Dermis microvascular lymphatic vessel endothelial cell (primary cell): ENCODE data around the gene LRRC51. TPM values are rescaled to one million over a fixed set of nuclear protein-coding genes. Genes with fewer than 3 reads are reported as not detected.

ENCODE experiments used
- DNase-seq, 2 donors: peaks; one replicate each; pipeline versions ENCODE4 v3.0.0 to v3.0.0-alpha.2; 2010; ENCODE audit warnings: low read depth in 2 of 2
- total RNA-seq: library from RNA; depleted of rRNA; stranded (reverse); fragments of >200 nt; gene quantifications from 2 replicates; pipeline ENCODE4 v1.2.1, GENCODE V29; 2014

LRRC51 gene, protein sequence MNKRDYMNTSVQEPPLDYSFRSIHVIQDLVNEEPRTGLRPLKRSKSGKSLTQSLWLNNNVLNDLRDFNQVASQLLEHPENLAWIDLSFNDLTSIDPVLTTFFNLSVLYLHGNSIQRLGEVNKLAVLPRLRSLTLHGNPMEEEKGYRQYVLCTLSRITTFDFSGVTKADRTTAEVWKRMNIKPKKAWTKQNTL
- total RNA-seq = 3.2 and 4.2 TPM in 2 replicates

DNA sequence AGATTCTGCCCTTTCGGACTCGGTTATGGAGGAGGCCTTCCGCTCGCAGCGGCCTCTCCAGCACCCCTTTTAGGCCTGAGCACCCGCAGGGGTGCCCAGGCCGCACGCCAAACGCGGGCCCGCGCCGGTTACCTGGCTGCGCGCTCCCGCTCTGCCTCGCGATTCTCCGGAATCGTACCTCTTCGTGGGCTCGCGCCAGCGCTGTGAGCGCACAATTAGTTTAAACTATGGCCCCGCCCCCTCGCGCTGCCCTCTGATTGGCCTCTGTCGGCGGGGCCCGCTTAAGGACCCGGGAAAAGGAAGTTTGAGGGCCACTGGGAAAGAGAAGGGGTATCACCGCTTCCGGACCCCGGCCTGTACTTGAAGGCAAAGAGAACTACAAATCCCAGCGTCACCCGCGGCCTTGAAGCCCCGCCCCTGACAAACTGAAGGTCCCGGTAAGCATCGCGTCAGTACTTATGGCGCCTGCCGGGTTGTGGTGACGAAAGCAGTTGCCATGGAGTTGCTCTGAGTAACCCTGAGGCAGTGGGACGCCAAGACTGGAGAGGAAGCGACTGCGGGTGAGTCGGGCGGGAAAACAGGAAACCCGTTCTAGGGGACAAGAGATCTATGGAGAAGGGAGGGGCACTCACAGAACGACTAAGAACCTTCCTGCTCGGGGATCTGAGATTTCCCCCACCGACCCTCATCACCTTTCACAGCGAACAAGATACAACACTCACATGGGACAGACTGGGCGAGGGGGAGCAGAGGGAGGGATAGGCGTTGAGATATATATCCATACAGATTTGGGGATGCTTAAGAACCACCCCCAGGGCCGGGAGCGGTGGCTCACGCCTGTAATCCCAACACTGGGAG lies at the start of gene LRRC51, which contains the start of gene NUMA1:
LRRC51 (plus strand) TSS at position 525 of the 858 bp plus-strand sequence. CDS start 8,234 bp downstream, outside the sequence.
NUMA1 (minus strand) TSS at position 217 of the 858 bp plus-strand sequence. CDS start 44,599 bp downstream, outside the sequence.
- DNase-seq = peak; percentile 100

DNA sequence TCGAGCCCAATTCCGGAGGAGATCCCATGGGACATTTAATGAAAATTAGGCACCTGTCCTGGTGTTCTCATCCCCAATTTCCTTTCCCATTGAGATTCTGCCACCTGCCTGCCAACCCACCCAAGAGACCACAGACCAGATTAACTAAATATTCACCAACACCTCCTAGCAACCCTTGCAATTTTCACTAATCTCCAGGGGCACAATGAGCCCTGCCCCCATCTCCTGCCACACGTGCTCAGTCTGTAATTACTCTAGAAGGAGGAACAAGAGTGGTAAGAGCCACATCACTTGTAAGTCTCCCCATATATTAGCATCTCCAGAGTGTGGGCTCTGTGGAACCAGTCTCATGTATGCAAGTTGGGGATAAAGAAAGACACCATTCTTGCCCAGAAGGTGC lies 44.0 kb upstream of the LRRC51 start:
- DNase-seq = no peak

DNA sequence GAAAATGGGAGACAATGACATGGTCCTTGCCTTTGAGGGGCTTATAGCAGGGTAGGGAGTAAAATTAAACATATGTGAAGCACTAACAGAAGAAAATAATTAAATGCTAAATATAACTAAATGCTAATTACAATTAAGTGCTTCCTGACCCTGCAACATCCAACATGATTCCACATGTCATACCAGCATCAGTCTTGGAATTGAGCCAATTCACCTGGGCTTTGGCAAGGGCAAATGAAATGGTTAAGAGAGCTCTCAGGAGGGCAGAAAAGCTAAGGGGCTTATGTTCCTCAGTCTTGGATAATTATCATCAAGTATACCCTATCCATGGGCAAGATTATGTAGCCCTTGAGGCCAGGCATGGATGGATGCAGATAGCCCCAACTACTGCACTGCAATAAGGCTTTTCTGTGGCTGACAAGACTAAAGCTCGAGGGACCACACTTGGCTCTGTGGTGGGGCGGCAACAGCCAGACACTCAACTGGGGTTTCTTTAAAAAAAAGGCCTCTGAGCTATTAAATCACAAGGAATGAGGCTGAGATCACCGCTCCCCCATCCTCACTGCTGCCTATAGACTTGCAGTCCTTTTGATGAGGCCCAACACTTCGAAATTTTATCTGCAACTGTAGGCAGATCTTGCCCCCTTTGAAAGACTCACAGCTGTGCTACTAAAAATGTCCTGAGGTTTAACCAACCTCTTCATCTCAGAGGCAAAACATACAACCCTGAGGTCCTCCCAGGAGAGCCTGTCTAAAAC lies 42.9 kb upstream of the LRRC51 start:
- no peak for DNase-seq

DNA sequence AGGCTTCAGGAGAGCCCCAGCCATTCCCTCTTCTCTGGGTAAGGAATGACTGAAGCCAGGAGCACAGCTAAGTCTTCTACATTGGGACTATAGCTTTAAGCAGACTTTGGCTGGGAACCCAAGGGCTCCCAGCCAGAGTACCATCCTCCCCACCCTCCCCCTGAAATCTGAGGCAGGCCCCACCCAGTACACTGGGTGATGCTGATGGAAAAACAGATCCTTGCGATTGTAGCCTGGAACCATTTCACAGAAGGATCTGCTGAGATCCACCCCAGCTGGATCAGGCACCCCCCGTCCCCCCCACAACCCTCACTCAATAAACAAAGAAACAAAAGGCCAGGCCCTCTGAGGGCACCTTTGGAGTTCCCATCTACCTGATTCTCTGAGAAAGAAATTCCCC lies 42.2 kb upstream of the LRRC51 start:
- no peak for DNase-seq

DNA sequence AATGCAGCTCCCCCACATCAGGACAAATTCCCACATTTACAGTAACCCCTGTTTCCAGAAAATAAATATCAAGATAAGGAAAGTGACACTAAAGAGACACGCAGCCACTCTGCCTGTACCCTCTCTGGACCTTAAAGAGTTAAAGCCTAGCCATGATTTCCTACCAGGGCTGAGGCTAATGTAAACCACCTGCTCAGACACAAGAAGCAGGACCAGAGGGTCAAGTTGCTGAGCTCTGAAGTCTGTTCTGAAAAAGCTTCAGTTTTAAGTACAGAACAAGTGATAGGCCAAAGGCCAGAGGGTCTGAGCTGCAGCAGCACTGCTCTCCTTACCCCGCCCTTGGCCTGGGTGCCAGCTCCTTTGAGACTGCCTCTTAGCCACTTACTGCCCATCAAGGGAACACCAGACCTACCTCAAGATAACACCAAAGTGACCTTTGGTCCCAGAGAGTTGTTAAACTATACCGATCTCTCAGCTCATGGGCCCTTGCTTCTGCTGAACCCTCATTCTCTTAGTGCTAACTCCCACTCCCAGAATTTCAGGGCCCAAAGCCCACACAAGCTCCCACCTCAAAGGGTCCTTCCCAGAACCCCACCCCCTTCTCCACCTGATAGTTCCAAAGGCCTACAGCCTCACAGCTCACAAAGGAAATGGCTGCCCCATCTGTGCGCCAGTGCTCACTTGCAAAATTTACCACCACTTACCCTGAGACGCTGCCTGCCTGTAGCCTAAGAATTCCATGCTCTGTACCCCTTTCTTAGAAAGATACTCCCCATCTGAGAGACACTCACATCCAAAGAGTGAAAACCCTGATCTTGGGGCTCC lies 41.4 kb upstream of the LRRC51 start:
- no peak for DNase-seq

DNA sequence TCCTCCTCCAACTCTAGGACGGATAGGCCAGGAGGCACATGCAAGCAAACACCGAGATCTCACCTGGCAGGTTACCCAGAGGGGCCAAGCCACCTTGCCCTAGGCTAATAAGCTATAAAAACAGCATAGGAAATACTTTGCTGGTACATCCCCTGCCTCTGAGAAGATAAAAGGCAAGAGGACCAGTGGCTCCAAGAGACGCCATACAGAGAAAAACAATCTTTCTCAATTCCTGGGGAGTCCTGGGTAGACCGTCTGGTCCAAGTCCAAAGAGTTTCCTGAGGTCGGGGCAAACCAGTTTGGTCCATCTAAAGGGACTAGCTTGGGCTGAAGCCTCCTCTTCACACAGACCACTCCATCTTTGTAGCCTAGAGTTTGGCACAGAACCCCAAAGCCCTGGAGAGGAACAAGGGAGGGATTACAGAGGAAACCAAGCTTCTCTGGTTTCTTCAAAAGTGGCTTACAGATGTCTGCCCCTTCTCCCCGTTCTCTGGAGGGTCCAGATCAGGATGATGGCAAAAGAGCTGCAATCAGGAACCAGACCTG lies 40.7 kb upstream of the LRRC51 start:
- no peak for DNase-seq

DNA sequence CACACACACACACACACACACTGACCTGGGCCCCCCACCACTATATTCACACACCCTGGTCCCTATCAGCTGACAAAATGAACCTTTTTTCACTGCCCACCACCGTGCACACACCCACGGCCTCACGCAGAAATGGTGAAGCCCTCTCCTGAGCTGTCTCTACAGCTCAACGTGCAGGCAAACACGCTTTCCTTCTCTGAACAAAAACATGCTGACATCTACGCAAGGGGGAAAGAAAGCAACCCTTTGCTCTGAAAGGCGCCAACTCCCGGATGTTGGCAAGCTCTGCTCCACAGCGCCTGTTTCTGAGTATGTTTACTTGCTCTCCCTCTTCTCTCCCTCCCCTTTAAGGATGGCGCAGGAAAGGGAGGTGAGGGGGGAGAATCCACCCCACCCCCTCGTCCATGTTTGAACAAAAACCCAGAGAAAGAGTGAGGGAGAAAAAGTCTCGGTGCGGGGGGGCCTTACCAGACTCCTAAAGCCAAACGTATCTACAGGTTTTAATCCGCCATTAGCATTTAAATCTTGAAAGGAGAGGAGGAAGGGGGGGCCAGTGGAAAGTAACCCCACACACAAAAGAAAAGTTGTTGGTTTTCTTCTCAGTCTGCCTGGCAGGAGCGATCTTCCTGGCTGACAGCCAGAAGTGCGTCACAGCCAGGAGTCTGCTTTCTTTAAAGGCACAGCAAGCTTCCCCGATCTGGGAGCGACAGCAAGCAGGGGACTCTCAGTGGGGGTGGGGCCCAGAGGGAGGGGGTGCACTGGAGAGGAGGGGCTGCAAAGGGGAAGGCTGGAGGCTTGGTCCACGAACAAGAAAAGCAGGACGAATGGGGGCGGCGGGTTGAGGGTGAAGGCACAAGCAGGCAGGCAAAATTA lies 39.9 kb upstream of the LRRC51 start:
- DNase-seq = peak; percentile 59 to 94

DNA sequence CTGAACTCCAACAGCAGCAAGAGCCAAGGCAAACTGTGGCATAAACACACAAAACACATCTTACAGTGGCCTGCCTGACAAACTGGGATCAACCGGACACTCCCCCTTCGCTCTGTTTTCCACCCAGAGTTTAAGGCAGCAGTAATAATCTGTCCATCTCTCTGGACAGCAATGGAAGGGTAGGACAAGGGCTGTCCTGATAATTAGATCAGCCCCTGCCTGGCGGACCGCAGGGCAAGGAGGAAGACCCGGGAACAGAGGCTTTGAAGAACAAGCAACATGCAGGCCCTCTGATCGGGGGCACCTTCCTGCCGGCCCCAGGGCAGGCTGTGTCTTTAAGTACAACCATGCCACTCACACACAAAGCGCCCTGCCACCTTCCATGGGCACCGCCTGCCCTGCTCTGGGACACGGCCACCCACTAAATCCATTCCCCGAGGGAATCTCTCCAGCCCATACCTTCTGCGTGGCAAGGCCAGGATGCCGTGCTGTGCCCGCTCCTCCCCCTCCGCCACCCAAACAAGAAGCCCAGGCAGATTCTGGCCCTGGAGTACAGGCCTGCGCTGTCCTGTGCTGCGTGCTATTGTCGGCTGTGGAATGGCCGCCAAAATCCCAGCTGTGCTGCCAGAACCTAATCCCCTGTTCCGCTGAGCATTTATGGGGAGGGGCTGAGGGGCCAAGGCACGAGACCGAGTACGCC lies 39.1 kb upstream of the LRRC51 start:
- DNase-seq = peak; percentile 49 to 72

DNA sequence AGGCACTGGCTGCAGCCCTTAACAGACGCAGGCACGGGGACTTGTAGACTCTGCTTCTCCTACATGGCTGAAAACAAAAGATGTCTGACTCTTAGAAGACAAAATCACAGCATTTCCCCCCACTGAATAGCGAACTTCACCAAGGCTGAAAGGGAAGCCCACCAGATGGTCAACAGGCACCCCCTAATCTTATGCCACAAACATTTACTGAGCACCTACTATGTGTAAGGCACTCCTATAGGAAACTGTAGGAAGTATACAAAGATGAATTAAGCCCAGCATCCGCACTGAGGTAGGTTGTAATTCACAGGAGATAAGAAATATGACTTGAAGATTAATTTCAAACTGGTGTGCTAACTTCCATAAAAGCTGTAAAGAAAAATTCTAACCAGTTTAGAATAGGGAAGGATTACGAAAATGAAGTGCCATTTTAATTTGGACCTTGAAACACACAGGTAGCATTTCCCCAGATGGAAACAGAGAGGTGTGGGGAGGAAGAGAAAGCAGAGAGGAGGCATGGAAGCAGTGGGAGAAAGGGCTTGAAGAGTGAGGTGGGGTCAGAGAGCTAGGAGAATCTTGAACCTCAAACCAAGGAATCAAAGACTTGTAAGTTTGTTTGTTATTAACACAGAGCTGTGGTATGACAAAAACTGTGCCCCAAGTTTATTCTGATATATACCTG lies 38.4 kb upstream of the LRRC51 start:
- DNase-seq = no peak

DNA sequence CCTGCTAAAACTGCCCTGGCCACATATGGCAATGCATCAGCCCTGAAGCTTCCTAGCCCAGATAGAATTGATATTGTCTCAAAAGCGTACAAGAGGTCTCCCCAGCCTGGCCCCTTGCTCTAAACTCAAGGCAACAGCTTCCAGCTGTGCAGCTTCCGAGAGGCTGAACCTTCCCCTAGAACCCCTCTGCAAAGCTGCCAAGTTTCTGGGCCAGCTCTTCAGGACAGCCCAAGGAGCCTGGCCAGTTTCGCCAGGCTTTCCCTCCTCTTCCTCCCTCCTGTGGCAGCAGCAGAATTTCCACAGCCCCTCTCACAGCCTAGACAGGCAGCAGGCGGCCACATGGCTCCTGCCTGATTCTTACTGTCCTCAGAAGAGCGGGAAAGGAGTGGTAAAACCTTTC lies 34.8 kb upstream of the LRRC51 start:
- no peak for DNase-seq

DNA sequence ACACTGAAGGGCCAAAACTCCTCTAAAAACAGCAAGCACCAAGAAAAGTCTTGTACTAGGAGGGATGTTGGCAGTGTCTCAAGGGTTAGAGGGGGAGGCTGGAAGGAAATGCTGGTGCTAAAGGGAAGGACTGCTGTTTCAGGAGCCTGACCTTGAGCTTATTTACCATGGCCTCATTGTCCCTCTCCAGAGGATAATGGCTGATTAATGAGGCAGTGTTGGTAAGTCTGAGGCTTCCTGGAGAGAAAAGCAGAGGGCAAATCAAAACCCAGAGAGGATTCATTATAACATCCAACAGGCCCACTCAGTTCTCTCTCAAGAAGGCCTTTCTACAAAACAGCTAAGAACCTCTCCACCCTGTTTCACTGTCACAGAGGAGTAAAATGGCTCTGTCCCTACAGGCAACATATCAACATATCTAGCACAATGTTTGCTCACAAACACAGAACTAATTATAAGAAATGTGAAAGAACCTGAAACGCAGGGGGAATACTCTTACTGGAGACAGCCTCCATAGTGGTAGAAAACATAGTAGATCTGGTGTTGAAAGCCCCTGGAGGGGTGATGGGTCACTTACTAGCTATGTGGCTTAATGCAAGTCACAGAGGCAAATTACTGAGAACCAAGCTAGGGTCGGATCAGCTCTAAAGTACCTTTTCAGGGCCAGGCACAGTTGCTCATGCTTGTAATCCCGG lies 31.7 kb upstream of the LRRC51 start:
- DNase-seq = peak in 1 of 2 donors; percentile 83

DNA sequence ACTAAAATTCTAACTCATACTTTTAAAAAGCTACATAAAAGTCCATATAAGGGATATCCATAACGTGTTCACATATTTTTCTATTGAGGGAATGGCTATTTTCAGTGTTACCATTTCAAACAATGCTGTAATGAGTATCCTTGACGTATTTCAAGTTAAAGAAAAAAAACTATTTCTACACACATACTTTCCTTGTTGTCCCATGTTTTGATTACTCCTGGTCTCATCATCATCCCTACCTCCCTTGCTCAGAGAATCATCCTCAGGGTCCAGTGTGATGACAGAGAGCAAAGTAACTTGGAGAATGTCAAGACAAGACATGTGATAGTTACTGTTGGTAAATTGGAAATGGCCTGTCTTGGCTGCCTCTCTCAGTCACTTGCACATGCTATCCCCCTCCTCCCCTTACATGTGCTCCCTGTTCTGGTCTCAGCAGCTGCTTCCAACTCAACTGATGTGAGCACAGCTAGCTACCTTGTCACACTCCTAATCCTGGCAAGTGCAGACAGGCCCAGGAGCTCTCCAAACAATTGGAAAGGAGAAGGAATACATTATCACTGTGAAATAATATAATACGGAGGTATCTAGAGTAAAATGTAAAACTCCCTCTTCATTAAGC lies 22.1 kb upstream of the LRRC51 start:
- no peak for DNase-seq

DNA sequence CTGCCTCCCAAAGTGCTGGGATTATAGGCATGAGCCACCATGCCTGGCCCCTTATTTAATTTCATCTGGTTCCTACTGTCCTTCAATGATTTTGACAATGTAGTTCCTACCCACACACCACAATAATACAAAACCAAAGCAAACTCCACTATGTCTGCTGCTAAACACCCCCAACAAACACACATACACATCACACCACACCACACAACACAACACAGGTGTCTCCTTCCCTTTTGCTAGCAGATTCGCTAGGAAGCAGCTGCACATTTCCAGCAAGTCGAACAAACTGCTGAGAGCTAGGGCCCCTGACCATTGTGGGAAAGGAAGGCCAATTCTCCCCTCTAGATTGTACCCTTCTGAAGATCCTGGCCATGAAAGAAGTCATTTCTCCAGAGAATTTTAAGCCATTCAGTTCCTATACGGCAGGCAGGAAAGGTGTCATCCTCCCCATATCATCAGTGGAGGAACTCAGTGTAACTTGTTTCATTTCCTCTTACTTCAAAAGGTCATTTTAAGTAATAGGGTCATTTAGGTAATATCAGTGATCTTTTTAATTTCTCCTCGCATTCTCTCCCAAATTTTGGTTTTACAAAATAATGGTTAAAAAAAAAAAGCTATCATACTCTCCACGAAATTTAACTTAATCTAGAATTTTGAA lies 18.8 kb upstream of the LRRC51 start:
- DNase-seq = no peak

DNA sequence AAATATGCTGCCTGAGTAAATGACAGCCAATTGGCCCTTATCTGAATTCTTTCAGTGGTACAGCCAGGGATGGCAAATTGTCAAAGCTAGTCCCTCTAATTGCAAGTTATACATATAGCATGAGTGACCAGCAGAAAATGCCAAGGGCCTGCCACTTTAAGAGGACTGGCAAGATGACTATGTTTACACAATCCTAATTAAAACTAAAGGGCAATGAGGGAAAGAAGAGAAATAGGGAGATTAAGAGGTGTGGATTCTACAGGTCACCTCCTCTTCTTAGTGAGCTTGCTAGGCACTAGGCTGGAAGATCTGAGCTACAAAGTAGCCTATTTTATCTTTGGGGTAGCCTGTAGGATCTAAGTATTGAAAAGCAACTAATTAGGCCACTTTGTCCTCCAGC lies 13.8 kb upstream of the LRRC51 start:
- no peak for DNase-seq

DNA sequence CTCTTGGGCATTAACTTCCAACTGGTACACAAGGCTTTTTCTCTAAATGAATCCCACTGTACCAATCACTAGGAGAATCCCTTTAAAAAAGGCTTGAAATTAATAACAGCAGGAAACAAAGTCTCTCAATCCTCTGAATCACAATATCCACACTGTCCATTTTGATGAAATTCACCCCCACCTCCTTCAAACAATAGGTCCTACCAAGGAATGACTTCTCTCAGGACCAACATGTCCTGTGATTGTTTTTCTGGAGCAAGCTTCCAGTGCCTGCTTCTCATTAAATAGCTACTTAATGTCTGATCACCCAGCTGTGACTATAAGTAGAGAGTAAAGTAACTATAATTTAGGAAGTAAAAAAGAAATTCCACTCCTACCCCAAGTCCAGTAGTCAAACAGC lies 13.4 kb upstream of the LRRC51 start:
- DNase-seq = peak in 1 of 2 donors; percentile 71

DNA sequence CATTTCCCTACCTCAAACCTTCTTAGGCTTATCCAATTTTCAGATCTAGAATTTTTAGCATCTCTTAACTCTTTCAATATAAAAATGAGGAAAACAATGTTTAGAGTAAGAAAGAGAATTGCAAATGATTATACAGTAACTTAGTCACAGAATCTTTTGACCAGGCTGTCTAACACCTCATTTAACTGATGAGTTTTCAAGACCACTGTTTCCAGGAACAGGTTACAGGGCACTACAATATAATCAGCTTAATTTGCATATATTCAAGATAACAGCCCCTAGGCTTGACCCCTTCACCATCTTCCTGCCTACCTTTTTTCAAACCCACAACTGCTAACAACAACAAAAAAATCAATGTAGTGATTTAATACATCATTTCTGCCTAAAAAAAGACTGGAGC lies 13.0 kb upstream of the LRRC51 start:
- no peak for DNase-seq

DNA sequence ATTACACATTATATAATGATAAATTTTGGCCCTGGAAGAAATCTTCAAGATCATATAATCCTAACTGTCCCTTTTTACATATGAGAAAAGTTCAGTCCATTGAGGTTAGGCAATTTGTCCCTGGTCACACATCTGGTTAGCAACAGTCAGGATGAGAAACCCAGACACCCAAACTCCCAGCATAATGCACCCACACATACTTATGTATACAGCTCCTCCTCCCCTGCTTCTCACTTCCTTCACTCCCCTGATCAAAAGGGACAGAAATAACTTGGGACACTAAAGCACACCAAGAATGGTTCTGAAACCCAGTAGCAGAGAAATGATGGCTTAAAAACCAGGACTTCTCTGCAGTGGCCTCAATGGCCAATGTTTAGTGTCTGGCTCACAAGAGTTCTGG lies 11.4 kb upstream of the LRRC51 start:
- DNase-seq = no peak
